CD4-positive, alpha-beta T cell treated with Interleukin-17A for 4 hours (primary cell): ENCODE data around the gene CETN1.

Experiments used
- DNase-seq: peaks from one replicate; pipeline ENCODE4 v3.0.0-alpha.2; 2020; ENCODE audit warnings: mixed read lengths

Gene CETN1

DNA sequence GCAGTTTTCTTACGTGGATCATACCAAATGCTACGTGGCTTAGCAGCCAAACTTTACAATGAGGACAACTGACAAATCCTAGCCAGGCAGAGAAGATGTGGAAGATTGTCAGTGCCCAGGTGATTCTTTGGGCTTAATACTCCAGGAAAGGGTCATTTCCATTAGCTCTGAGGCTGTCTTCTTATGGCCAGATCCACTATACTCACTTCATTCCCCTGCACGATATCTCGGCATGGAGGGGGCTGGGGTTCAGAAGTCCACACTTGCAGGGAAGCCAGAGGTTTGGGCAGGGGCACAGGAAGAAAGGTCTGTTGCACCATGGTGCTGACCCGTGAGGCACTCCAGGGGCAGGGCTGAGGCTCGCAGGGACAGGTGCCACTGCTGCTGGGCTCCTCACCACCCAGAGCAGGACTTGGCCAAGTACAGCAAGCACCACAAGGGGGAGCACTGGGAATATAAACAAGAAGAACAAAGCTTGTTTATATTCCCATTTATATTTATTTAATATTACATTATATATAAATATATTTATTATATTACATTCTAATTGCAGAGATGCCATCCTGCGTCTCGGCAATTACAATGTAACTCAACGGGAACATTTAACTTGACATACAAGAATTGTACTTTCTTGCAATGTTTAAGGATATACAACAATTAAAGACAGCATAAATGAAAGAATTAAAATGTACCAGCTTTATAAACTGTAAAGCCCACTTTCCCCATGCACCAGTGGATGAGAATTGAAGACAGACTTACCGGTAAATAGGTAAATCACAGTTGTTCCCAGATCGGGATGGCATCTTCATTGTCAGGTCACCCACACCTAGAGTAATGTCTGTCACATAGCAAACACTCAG lies 43.8 kb downstream of the CETN1 start:
- peak; percentile 64 for DNase-seq

DNA sequence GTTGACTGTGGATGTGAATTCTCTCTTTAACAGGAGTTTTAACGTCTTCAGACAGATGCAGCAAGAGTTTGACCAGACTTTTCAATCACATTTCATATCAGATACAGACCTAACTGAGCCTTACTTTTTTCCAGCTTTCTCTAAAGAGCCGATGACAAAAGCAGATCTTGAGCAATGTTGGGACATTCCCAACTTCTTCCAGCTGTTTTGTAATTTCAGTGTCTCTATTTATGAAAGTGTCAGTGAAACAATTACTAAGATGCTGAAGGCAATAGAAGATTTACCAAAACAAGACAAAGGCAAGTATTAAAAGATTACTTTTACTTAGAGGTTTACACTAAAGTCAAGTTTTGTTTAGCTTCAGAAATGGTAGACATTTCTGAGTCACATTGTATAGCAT lies 47.1 kb downstream of the CETN1 start:
- no peak for DNase-seq

DNA sequence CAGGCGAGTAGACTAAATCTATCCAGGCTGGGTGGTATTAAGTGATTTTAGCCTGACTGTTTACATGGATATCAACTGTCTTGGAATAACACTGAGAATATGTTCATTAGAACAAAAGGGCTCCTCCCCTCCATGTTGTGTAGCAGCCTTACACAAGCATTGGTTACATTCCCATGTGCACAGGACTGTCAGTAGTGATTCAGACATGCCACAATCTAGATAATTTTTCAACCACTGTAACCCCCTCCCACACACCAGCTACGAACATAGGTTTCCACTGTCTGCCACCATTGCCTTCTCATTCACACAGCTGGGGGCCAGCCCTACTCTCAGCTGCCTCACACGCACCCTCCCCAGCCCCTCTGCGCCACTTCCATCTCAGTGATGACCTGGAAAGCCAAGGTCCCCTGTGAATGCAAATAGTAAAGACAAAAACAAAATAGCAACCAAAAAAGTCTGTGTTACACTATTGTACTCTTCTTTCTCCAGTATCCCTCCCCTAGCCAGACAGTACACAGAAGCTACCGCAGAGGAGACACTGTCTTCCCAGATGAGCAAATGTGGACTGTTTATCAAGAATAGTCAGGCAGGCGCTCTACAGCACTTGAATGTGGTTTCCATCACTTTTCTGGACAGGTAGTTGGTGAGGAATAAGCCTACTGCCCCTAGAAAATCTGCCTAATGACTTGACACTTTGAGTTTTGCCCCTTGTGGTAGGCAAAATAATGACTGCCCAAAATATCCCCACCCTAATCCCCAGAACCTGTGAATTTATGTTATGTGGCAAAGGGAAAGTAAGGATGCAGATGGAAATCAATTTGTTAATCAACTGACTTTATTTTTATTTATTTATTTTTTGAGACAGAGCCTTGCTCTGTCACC lies 49.3 kb downstream of the CETN1 start:
- DNase-seq, result no peak

DNA sequence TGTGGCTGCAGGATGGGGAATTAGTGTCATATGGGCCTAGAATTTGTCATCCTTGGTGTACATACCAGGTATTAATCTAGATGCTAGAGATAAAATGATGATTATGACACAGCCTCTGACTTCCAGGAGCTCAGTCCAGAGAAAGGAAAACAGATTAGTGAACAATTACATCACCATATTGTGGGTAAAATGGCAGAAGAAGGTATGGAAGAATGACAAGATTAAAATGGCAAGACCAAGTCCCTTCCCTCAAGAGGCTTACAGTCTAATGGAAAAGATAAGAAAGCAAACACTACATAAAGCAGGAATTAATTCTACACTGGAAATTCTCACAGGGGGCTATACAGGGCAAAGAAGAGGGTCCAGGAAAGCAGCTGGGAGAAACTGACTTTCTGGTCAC lies 51.4 kb downstream of the CETN1 start:
- DNase-seq, result no peak
